Skin of body (tissue), 2 donors: ENCODE results near the gene HPCAL1. TPM values are rescaled to one million over a fixed set of nuclear protein-coding genes. Genes with fewer than 3 reads are reported as not detected.

Source experiments
- small RNA-seq: library from RNA; depleted of rRNA; stranded (forward); fragments of <200 nt; gene quantifications from one replicate; pipeline ENCODE3, GENCODE V24; 2014; ENCODE audit warnings: low replicate concordance
- total RNA-seq: library from RNA; depleted of rRNA; stranded (reverse); fragments of >200 nt; gene quantifications from one replicate; pipeline ENCODE4 v1.2.3, GENCODE V29; 2014

HPCAL1 gene
- total RNA-seq, 1 donor from 2014 or later, result 7.9 TPM

Small RNA genes within 50 kb of the gene (small RNA-seq; reads per million reads assigned to genes)
- not detected for gene RF00432
- gene RN7SL66P, result not detected
- 4.9 reads per million, percentile 90 among the genes with 10 or more reads in this experiment for gene SNORA80B

Other genes with a start within 250 kb of the HPCAL1 start
- gene CYS1, start 222.5 kb upstream of the HPCAL1 start, total RNA-seq, result 1.3 TPM
- 17.3 TPM for gene RRM2, start 180.2 kb upstream of the HPCAL1 start, total RNA-seq
- 55.8 TPM for gene ODC1, start 145.4 kb downstream of the HPCAL1 start, total RNA-seq